ENCODE measurements around the gene CPXM2.
"Not testable (repeated sequence)": the region's sequence is repeated elsewhere in the genome, so short reads cannot be mapped to it uniquely, and the experiment has no call there.

The CPXM2 gene

DNA sequence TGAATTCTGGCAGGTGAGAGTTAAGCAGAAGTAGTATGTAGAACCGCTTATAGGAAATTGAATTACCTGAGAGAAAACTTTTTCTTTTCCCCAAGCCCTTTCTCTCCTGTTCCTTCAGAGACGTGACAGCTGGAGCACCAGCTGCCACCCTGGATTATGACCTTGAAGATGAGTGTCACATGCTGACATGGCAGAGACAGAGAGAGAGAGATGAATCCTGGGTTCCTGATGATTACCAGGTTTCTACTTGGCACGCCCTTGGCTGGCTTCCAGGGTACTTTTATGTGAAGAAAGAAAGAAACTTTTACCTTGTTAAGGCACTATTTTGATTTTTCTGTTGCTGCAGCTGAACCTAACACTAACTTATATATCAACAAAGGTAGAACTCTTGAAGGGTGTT lies 125.6 kb downstream of the CPXM2 start:
- no peak for DNase-seq

- no peak for DNase-seq
Observed at GRCh38 chr10:123761666-123762230, 129.9 kb downstream of the CPXM2 start.

DNA sequence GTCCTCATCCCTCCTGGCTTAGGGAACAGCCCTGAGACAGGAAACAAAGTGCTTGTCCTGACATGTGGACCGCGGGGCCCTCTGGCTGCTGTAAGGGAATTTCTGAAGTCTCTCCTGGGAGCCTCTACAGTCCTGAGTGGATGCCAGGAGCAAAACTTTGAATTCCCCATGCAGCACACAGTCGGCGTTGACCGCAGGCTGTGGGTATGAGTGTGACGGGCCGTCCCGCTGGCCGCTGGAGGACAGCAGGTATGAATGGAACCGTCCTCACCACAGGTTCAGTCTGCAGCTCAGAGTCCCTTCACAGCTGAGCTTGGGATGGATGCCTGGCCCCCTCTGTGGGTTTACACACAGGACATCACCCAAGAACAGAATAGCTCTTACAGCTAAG lies 130.6 kb downstream of the CPXM2 start:
- DNase-seq = no peak

DNA sequence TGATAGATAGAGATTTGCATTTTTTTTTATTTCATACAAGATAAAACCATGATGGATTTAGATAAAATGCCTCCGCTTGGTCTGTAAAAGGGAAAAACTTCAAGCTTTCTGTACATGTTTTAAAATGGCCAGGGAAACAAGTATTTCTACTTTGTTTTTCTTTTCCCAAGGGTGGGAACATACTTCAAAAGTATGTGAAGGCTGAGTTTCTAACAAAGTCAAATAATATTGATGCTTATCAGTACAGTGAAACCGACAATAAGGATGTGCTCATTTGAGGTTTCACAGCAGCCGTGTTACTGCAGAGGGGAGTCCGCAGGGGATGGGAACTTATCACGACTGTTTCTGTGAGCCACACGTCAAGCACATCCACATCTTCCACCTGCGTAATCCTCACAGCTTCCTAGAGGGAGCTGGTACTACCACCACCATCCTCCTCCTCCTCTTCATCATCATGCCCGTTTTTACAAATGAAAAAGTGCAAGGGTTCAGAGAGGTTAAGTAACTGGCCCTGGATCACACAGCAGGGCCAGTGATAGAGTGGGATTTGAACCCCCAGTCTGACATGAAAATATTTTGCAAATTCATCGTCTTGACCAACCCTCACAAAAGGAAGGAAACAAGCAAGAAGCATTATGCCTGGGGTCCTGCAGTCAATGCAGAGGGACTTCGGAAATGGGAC lies 131.1 kb downstream of the CPXM2 start:
- no peak for DNase-seq

DNA sequence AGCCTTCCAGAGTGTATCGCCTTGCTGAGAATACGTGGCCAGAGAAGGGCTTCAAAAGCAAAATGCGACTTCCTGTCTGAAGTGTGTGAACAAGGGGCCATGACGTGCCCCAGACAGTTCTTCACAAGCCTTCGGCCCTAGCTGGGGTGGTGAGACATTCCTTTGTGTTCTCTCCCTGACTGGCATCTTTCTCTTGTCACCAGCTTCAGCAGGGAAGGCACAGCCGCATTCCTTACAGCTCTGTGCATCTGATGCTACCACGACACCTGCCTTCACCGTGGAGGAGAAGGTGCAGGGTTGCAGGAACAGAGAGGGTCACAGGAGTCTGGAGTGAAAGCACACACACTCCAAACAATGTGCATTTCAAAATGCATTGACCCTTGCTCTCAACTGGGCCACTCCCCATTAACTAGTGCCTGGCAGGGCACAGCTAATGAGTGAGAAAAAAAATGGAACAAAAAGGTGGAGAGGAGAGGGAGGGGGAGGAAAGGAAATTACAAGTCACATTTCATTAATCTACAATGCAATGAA lies 132.0 kb downstream of the CPXM2 start:
- no peak for DNase-seq

GRCh38 chr10:123759041-123759440 lies 132.6 kb downstream of the CPXM2 start:
- no peak for DNase-seq

DNA sequence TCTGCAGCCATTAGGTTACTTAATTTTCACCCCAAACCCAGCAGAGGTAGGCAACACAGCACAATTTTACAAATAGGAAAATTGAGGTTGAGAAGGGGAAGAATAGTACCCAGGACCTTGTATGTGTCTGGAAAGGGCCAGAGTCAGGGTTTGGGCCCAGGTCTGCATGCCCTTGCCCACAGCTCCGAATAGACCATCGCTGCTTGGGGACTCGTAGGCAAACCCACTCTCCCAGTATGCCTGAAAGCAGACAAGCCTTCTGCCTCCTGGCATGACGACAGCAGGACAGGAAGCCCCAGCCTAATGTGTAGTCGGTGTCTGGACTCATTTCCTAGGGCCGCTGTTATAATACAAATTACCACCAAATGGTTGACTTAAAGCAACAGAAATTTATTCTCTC lies 133.8 kb downstream of the CPXM2 start:
- DNase-seq = no peak

DNA sequence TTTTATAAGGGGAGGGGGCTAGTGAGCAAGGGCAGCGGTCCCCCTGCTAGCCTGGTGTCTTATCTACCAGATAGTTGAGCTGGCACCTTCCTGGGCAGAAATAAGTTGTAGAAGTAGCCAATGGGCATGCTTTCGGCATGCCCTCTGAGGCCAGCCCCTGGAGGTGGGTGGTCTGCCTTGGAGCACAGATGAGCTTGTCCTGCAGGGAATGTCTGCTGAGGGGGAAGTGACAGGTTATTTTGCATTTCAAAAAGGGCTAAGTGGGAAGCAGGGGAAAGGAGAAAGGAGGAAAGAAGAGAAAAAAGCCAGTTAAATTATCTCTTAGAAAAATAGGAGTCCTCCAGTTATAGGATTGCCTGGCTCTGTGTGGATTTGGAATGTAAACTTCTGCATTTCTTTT lies 136.5 kb downstream of the CPXM2 start:
- DNase-seq = no peak

GRCh38 chr10:123754123-123754522 lies 137.5 kb downstream of the CPXM2 start:
- no peak for DNase-seq

DNA sequence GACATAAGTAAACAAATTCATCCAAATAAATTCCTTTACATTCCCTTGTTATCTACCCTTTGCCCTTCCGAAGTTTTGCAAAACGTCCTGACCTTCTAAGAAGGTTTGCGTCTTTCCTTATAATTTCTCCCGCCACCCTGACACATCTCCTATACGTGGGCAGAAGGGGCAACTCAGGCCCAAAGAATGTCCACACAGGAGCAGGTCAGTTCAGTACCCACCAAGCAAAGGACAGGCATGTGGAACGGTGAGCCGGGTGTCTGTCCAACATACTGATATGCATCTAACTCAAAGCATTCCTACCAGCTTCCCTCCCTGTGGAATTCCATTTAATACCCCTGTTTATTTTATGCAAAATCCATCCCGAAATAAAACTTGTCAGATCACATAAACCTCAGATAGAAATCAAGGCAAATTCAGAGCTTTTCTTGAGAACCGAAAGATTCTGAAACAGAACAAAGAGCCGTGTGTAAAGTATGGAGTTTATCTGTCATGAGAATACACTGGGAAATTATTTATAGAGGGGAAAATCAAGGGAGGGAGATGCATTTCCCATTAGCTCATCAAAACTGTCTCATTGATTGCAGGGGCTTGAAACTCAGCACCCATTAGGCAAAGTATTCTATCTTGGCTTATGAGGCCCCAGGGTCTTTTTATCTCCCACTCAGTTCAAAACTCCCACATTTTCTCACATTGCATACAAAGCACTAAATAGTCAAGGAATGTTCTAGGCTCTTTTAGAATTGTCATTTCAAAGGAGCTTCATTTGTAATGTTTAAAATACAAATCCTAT lies 140.1 kb downstream of the CPXM2 start:
- DNase-seq = no peak

DNA sequence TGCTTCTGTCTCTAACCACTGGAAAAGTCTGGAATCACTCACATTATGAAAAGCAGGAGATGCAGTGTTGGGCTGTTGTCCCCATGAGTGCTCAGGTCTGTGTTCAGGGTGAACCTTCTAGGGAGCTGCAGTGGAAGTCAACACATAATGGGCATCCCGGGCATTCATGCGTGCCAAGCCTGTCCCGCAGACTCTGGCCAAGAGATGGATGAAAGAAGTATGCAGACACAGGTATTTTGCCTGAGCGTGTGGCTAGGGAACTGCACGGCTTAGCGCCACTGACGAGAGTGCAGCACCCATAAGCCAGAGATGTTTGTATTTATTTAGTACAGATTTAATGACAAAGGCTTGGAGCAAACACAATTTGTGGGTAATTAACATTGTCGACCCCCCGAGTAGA lies 140.7 kb downstream of the CPXM2 start:
- no peak for DNase-seq

DNA sequence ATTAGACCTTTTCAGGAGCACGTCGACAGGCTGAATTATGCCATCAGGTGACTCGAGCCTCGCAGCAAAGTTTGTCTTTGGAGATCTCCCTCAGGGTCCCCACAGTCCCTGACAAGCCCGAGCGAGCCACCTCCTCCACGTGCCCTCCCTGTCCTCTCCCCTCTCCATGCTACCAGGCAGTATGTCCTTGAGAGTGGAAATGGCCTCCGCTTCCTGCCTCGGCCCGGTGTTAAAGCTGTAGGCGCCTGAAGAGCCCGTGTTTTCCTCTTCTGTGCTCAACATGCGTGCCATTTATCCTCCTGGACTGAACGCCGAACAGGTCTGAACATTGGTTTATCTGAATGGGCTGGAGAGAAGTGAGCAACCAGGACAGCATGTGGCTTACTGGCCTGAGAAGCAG lies 142.9 kb downstream of the CPXM2 start:
- DNase-seq = no peak

- no peak for DNase-seq
Observed at GRCh38 chr10:123747426-123747825, 144.2 kb downstream of the CPXM2 start.

- no peak for DNase-seq
Observed at GRCh38 chr10:123746942-123747341, 144.7 kb downstream of the CPXM2 start.

DNA sequence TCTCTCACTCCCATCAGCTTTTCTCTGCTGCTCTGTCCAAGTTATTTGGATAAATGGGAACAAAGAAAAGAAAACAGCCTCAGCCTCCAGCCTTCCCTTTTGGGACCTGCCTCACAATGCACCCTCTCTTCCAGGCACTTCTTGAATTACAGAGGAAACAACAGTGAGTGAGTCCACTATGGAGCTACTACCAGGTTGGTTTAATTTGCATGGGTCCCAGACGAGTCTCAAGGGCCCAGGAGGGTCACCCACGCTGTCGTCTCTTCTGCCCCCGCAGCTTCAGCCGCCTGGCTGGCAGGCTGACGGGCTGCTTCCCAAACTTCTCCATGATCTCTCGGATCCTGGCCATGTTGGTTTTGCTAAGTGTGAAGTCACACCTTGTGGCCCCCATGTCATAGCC lies 145.1 kb downstream of the CPXM2 start:
- no peak for DNase-seq

DNA sequence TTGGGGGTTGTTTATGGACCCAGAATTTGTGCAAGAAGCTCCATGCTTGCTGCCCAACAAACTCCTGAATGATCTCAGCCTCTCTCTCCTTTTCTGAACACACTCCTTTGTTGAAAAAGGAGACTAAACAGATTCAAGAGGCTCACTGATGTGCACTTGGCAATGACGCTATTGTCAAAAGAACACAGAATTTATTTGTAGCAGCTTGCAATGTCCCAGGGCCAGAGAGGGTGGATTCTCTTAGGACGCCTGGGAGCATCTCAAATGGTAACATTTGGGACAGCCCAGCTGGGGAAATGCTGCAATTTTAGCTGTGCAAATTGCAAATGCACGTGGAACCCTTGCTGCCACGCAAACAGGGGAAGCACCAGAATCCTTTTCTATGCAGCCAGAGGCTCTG lies 145.5 kb downstream of the CPXM2 start:
- no peak for DNase-seq

- DNase-seq = no peak
Observed at GRCh38 chr10:123744224-123744536, 147.4 kb downstream of the CPXM2 start.

- DNase-seq = no peak
Observed at GRCh38 chr10:123743441-123744223, 148.0 kb downstream of the CPXM2 start.

- no peak for DNase-seq
Observed at GRCh38 chr10:123742751-123743440, 148.7 kb downstream of the CPXM2 start.

GRCh38 chr10:123741711-123742110 lies 149.9 kb downstream of the CPXM2 start:
- DNase-seq = no peak

DNA sequence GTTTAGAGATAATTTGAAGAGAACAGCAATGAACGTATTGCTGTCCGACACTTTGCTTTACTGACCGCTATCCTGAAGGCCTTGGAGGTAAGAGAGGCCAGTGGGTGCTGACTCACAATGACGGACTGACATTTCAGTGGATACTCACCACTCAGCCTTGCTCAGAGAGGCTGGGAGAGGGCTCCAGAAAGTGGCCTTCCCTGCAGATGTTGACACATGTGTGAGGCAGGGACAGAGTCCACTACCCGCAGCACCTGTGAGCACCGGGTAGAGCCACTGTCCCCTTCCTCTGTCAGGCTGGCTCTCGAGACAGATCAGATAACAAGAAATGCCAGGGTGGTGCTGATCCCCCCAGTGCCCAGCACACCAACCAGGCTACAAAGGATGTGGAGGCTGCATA lies 150.5 kb downstream of the CPXM2 start:
- no peak for DNase-seq

GRCh38 chr10:123736917-123737316 lies 154.7 kb downstream of the CPXM2 start:
- DNase-seq = not testable (repeated sequence)

GRCh38 chr10:123729523-123729922 lies 162.1 kb downstream of the CPXM2 start:
- no peak for DNase-seq
